ENCODE data around the gene NIT1. TPM values are rescaled to one million over a fixed set of nuclear protein-coding genes. Genes with fewer than 3 reads are reported as not detected.

The NIT1 gene
- total RNA-seq, 4 donors from 2014 or later, result 32.8 to 35.6 (median 34.8) TPM

GRCh38 chr1:161074676-161075368, 43.1 kb upstream of the NIT1 start:
- intact Hi-C loops (cut with DNase I), result no loop called here
- Histone ChIP-seq H3K27me3 (peaks cover 0 to 14% (median 0%) of the 10 kb centered on the region in 4 donors), H3K36me3 (no peaks in the 10 kb centered on the region), H3K4me3 (no peak overlapping the region), H3K9me3 (no peaks in the 10 kb centered on the region), H3K27ac (replicated peaks in 1 of 4) (no peak overlapping the region), H3K4me1 (no peaks in the 10 kb centered on the region)
- 94% methylated on average over 10 of the region's 12 CpGs for whole genome bisulfite sequencing
- no peak for DNase-seq (ENCODE audit: extremely low spot score)
- TF ChIP-seq POLR2A (IDR thresholded peaks at IDR 0.05; ENCODE audit: low read depth), result no peak
- TF ChIP-seq EP300 (IDR thresholded peaks at IDR 0.05), result no peak
- TF ChIP-seq CTCF (IDR thresholded peaks at IDR 0.05), result no peak
- no peak for TF ChIP-seq POLR2AphosphoS5 (IDR thresholded peaks at IDR 0.05)

- DNase-seq (ENCODE audit: extremely low spot score), result no peak
- intact Hi-C loops (cut with DNase I), result no loop called here
- peaks cover 0 to 17% (median 0%) of the 10 kb centered on the region in 4 donors for H3K27me3 ChIP-seq
- TF ChIP-seq CTCF (IDR thresholded peaks at IDR 0.05) (no peak), EP300 (IDR thresholded peaks at IDR 0.05) (no peak), POLR2AphosphoS5 (IDR thresholded peaks at IDR 0.05) (no peak), POLR2A (IDR thresholded peaks at IDR 0.05; ENCODE audit: low read depth) (no peak)
- no peak overlapping the region for H3K4me3 ChIP-seq
- H3K4me1 ChIP-seq, result no peaks in the 10 kb centered on the region
- H3K27ac ChIP-seq (replicated peaks in 1 of 4), result no peak overlapping the region
- no peaks in the 10 kb centered on the region for H3K9me3 ChIP-seq
- H3K36me3 ChIP-seq, result no peaks in the 10 kb centered on the region
Observed at GRCh38 chr1:161076410-161076809, 41.5 kb upstream of the NIT1 start.

GRCh38 chr1:161077426-161077825, 40.5 kb upstream of the NIT1 start:
- no peak for DNase-seq (ENCODE audit: extremely low spot score)
- Histone ChIP-seq H3K36me3 (no peaks in the 10 kb centered on the region), H3K27me3 (peaks cover 0 to 17% (median 0%) of the 10 kb centered on the region in 4 donors), H3K4me1 (no peaks in the 10 kb centered on the region), H3K4me3 (no peak overlapping the region), H3K27ac (replicated peaks in 1 of 4) (no peak overlapping the region), H3K9me3 (no peaks in the 10 kb centered on the region)
- intact Hi-C loops (cut with DNase I), result no loop called here
- TF ChIP-seq EP300 (IDR thresholded peaks at IDR 0.05), result no peak
- no peak for TF ChIP-seq POLR2A (IDR thresholded peaks at IDR 0.05; ENCODE audit: low read depth)
- 63% methylated on average over 2 of the region's 9 CpGs for WGBS

- H3K9me3 ChIP-seq, result no peaks in the 10 kb centered on the region
- no peaks in the 10 kb centered on the region for H3K4me1 ChIP-seq
- peaks cover 0 to 17% (median 0%) of the 10 kb centered on the region in 4 donors for H3K27me3 ChIP-seq
- TF ChIP-seq EP300 (IDR thresholded peaks at IDR 0.05) (no peak), POLR2AphosphoS5 (IDR thresholded peaks at IDR 0.05) (no peak), CTCF (IDR thresholded peaks at IDR 0.05) (no peak), POLR2A (IDR thresholded peaks at IDR 0.05; ENCODE audit: low read depth) (no peak)
- intact Hi-C loops (cut with DNase I), result no loop called here
- H3K36me3 ChIP-seq, result no peaks in the 10 kb centered on the region
- 69% methylated on average over 14 of the region's 41 CpGs for WGBS
- no peak for DNase-seq (ENCODE audit: extremely low spot score)
- H3K4me3 ChIP-seq, result no peak overlapping the region
- H3K27ac ChIP-seq (replicated peaks in 1 of 4), result no peak overlapping the region
Observed at GRCh38 chr1:161079436-161080110, 38.3 kb upstream of the NIT1 start.
